ENCODE results near the gene CECR2. TPM values are rescaled to one million over a fixed set of nuclear protein-coding genes. Genes with fewer than 3 reads are reported as not detected.

CECR2 gene
- total and polyA plus RNA-seq, 8 donors, result 8.0 to 22.0 (median 17.1) TPM

GRCh38 chr22:17606496-17606895 is 237.2 kb downstream of the CECR2 start:
- intact Hi-C loops (cut with DNase I), result no loop called here
- Histone ChIP-seq H3K27me3 (no peaks in the 10 kb centered on the region), H3K4me1 (no peaks in the 10 kb centered on the region), H3K4me3 (no peak overlapping the region), H3K9me3 (no peaks in the 10 kb centered on the region), H3K27ac (no peak overlapping the region), H3K36me3 (peaks cover 0 to 89% of the 10 kb centered on the region in 2 donors)
- ATAC-seq, result no peak
- peak in 2 of 4 donors; percentile 46 to 51 for DNase-seq
- TF ChIP-seq, protein P1, sequence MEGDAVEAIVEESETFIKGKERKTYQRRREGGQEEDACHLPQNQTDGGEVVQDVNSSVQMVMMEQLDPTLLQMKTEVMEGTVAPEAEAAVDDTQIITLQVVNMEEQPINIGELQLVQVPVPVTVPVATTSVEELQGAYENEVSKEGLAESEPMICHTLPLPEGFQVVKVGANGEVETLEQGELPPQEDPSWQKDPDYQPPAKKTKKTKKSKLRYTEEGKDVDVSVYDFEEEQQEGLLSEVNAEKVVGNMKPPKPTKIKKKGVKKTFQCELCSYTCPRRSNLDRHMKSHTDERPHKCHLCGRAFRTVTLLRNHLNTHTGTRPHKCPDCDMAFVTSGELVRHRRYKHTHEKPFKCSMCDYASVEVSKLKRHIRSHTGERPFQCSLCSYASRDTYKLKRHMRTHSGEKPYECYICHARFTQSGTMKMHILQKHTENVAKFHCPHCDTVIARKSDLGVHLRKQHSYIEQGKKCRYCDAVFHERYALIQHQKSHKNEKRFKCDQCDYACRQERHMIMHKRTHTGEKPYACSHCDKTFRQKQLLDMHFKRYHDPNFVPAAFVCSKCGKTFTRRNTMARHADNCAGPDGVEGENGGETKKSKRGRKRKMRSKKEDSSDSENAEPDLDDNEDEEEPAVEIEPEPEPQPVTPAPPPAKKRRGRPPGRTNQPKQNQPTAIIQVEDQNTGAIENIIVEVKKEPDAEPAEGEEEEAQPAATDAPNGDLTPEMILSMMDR (IDR thresholded peaks at IDR 0.05), result no peak

Other genes with a start within 250 kb of the CECR2 start
- gene TMEM121B, start 248.1 kb upstream of the CECR2 start, total RNA-seq, result 1 to 10 TPM in 1 of 2 donors, under 1 TPM in 1; 0.41 to 1.4 TPM
- gene TMEM121B, start 248.1 kb upstream of the CECR2 start, polyA plus RNA-seq (ENCODE audit: insufficient read length in 6 of 6), result 1 to 10 TPM in 1 of 6 donors, under 1 TPM in 5; 0.42 to 1.0 (median 0.94) TPM
- 10 to 100 TPM; 18.1 to 34.2 TPM for gene HDHD5, start 210.2 kb upstream of the CECR2 start, total RNA-seq
- gene HDHD5, start 210.2 kb upstream of the CECR2 start, polyA plus RNA-seq (ENCODE audit: insufficient read length in 6 of 6), result 10 to 100 TPM; 33.0 to 38.9 (median 35.7) TPM
- gene ADA2, start 150.0 kb upstream of the CECR2 start, total RNA-seq, result 10 to 100 TPM; 34.1 to 46.8 TPM
- 10 to 100 TPM; 22.6 to 80.5 (median 51.5) TPM for gene ADA2, start 150.0 kb upstream of the CECR2 start, polyA plus RNA-seq (ENCODE audit: insufficient read length in 6 of 6)
- gene SLC25A18, start 194.0 kb downstream of the CECR2 start, total RNA-seq, result under 1 TPM; 0.26 to 0.50 TPM
- under 1 TPM; 0.26 to 0.56 (median 0.40) TPM for gene SLC25A18, start 194.0 kb downstream of the CECR2 start, polyA plus RNA-seq (ENCODE audit: insufficient read length in 6 of 6)

All from left lung (tissue), 10 donors.